Measurements from ENCODE around the gene CEP164.
"Not testable (repeated sequence)": the region's sequence is repeated elsewhere in the genome, so short reads cannot be mapped to it uniquely, and the experiment has no call there.

Gene CEP164

DNA sequence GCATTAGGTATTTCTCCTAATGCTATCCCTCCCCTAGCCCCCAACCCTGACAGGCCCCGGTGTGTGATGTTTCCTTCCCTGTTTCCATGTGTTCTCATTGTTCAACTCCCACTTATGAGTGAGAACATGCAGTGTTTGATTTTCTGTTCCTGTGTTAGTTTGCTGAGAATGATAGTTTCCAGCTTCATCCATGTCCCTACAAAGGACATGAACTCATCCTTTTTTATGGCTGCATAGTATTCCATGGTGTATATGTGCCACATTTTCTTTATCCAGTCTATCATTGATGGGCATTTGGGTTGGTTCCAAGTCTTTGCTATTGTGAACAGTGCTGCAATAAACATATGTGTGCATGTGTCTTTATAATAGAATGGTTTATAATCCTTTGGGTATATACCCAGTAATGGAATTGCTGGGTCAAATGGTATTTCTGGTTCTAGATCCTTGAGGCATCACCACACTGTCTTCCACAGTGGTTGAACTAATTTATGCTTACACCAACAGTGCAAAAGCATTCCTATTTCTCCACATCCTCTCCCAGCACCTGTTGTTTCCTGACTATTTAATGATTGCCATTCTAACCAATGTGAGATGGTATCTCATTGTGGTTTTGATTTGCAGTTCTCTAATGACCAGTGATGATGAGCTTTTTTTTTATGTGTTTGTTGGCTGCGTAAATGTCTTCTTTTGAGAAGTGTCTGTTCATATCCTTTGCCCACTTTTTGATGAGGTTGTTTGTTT is 71.6 kb downstream of the CEP164 start:
- DNase-seq: not testable (repeated sequence)

DNA sequence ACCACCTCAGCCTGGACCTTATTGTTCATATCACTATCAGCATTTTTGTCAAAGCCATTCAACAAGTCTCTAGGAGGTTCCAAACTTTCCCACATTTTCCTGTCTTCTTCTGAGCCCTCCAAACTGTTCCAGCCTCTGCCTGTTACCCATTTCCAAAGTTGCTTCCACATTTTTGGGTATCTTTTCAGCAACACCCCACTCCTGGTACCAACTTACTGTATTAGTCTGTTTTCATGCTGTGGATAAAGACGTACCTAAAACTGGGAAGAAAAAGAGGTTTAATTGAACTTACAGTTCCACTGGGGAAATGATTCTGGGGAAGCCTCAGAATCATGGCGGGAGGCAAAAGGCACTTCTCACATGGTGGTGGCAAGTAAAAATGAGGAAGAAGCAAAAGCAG is 78.2 kb downstream of the CEP164 start:
- not testable (repeated sequence) for DNase-seq

DNA sequence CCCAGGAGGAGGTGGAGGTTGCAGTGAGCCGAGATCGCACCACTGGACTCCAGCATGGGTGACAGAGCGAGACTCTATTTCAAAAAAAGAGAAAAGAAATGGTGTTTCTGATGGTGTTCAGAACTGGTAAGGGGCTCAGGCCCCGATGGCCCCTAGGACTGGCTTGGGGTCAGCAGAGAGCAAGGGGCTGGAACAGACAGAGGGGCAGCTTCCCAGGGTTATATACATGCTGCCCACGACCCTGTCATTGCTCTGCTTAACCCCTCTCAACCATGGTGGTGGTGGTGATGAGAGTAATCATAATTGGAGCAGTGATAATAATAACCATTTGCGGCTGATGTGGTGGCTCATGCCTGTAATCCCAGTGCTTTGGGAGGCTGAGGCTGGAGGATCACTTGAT is 79.4 kb downstream of the CEP164 start:
- DNase-seq: no peak

DNA sequence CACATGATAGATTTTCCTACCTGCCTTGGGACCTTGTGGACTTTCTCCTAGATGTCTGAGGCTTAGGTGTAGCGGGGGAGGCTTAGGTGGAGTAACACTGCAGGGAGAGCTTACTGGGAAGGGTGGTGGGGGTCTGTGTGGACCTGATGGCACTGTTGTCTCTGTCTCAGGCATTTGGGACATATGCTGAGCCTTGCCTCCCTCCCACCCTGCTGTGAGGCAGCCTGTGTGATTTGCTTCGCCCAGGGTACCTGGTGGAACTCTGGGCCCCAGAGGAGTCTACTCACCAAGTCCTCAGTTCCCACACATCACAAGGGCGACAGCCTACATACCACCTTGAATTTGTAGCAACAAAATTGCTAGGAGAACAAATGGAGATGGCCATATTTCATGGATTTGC is 80.7 kb downstream of the CEP164 start:
- DNase-seq: no peak

DNA sequence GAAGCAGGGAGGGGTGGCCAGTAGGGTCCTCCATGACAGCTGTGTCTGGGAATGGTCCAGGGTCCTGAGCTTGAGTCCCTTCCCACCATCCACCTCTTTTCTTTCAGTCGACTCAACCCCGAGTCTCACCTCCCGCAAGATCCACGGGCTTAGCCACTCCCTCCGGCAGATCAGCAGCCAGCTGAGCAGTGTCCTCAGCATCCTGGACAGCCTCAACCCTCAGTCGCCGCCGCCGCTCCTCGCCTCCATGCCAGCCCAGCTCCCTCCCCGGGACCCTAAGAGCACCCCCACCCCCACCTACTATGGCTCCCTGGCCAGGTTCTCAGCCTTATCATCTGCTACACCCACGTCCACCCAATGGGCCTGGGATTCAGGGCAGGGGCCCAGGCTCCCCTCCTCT is 81.9 kb downstream of the CEP164 start:
- DNase-seq: no peak

DNA sequence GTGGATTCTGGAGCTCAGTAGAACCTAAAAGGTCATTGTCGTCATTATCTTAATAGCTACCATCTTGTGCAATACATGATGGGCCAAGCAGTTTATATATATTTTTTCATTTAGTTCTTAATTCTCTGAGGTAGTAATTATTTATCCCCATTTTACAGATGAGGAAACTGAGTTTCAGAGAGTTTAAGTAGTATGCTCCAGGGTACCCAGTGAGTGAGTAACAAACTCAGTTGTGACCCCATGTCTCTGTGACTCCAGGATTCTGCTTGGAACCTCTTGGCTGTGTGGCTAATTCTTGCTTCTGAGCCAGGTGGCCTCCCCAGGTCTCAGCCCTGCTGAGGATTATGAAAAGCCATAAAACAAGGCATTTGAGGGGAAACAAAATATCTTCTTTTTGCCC is 82.6 kb downstream of the CEP164 start:
- DNase-seq: no peak

DNA sequence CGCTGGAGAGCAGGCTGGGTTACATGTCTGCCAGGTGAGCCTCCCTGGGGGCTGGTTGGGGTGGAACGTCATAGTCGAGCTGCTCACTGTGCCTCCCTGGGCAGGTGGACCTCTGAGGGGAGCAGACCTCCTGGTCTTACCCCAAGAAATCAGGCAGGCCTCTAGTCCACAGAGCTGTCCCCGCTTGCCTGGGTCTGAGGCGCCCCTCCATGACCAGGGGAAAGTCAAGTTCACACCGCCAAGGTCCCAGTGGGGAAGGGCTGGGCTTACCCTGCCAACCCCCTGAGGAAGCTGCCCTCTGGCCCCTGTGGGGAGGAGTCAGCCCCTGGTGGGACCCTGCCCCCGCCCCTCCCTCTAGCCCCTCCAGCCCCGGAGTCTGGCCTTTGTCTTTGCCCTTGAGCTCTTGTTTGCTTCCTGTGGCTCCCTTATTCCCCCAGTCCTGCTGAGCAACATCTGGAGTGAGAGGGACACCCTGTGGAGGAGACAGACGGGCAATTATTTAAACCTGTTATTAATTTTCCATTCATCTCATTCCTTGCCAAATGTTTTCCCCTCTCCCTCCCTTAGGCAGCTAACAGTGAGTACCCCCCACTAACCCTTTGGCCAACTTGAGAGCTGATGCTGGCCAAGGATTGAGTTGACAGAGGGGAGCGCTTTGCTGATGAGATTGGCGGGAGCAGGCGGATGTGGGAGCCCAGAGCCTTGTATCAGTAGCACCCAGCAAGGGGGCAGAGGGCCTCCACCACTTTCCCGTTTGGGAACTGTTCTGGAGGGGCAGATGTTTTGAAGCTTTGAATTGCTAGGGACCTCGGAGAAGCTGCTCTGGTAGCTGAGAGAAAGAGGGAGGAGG is 83.4 kb downstream of the CEP164 start:
- DNase-seq: no peak

DNA sequence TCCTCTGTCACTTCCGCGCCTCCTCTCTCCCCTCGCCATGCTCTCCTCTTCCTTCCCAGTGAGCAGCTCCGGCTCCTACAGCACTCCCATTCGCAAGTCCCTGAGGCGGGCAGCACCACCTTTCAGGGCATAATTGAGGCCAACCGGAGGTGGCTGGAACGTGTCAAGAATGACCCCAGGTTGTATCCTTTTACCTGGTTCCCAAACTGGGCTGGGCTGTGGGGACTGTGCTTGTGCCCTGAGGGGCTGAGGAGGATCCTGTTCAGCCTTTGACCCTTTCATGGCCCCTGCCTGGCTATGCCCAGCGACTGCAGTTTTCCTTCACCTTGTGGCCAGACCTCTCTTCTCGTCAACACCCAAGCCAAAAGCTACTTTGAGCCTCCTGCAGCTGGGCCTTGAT is 84.1 kb downstream of the CEP164 start:
- DNase-seq: no peak

DNA sequence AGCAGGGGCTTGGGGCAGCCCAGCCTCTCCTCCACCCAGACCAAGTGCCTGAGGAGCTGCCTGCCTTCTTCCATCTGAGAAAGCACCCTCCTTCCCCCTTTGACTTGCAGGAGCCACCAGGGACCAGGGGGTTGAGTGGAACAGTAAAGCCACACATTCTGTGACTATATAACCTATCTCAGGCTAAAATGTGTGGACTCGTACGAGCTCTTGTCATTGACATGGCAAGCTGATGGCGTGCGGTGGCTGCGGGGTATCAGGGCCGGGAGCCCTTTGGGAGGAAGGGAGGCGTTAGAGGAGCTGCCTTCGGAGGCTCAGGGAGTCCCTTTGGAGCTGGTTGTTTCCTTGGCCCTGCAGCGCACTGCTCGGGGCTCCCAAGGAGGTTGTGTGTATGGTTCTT is 84.5 kb downstream of the CEP164 start:
- DNase-seq: no peak

DNA sequence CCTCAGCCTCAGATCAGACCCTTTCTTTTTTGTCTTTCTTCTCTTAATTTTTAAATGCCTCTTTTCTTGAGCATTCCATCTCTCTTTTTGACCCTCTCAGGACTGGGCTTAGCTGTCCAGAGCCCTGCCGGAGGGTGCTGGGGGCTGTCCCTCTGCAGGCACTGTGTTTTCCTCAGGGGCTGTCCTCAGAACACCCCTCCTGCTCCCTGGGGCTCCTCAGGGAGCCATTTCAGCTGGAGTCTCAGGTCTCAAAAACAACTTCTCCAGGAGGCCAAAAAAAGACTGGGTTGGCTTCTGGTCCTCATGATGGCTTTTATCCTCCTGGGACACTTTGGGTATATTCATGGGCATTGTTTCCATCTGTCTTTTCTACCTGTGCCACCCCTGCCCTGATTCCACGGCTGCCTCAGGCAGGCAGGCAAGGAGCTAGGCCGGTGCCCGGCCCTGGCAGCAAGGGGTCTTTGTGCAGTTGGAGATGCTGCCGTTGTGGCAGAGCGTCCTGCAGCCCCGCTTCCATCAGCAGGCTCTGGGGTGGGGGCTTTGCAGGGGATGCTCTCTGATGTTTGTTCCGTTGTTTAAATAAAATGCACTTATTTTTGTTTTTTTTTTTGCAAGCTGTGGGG is 85.1 kb downstream of the CEP164 start:
- DNase-seq: no peak

DNA sequence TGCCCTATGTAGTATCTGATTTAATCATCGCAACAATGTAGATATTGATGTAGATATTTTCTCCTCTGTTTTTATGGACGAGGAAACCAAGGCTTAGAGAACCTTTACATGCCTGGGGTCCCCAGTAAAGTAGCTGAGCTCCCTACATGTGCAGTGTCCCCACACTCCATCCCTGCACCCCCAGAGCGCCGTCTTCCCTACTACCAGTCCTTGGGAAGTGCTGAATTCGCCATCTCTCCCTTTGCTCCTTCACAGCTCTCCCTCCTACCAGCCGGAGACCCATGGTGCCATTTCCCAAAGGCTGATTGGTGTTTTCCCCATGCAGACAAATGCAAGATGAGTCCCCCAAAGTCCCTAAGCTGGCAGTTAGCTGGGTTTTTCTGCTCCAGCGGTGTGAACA is 86.0 kb downstream of the CEP164 start:
- no peak for DNase-seq

DNA sequence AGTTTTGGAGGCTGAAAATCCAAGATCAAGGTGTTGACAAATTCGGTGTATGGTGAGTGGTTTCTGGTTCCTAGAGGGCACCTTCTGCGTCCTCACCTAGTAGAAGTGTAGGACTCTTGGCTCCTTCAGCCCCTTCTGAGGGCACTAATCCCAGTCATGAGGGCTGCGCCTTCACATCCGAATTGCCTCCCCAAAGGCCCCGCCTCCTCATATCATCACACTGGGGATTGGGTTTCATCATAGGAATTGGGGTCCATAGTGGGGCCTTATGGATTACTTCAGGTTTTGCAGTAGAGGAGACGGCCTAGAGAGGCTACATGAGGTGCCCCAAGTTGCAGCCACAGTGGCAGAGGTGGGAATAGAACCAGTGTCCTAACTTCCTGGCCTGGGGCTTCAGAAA is 87.1 kb downstream of the CEP164 start:
- no peak for DNase-seq

DNA sequence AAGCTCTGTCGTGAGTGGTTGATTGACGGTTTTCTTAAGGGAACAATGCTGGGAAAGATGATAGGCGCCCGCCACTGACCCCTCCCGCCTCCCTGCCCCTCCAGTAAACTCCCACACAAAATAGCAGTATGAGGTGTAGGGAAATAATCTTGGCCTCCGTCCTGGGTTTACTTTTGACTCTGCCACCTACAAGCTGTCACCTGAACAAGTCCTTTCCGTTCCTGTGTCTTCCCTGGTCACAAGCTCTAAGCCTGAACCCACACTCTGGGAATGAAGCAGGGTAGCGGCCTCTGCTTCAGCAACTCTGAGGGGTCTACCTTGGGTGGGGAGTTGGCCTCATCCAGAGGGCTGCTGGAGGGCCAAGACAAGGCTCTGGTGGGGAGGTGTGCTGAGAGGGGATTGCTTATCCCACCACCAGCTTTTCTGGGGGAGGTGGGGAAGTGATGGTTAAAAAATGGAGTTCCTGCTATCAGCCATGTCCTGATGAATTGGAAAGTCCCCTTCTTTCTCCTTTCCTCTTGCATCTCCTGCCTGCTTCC is 87.8 kb downstream of the CEP164 start:
- no peak for DNase-seq

DNA sequence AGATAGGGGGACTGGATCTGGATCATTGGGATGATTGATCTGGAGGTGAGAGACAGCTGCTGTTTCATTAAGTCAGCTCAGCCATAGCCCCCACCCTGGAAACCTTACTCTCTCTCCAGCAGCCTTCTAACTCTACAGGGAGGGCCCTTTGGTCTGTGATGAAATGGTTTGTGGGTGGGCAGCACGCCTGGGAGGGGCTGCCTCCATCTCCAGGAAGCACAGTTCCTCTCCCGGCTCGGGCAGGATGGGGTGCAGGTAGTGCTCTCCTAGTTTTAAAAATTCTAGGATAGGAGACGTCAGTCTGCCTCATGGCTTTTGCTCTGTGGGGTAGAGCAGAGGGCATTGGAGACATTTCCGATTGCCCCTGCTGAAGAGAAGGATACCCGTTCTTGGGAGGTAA is 89.7 kb downstream of the CEP164 start:
- DNase-seq: no peak

DNA sequence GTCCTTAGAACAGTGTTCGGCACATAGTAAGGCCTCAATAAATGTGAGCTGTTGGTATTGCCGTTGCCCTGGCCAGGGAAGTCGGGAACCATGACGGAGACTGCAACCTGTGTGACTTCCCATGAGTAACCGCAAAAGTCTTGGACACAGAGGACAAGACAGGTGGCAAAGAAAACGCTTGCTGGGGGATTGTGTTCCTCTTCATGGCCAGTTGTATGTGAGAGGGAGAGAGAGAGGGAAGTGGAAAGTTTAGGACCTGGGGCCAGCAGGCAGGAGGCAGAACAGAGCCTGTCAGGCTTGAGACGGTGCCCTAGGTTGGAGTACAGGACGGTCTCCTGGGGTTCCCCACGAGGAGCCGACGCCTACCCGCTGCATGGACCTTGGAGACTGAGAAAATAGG is 90.2 kb downstream of the CEP164 start:
- no peak for DNase-seq

DNA sequence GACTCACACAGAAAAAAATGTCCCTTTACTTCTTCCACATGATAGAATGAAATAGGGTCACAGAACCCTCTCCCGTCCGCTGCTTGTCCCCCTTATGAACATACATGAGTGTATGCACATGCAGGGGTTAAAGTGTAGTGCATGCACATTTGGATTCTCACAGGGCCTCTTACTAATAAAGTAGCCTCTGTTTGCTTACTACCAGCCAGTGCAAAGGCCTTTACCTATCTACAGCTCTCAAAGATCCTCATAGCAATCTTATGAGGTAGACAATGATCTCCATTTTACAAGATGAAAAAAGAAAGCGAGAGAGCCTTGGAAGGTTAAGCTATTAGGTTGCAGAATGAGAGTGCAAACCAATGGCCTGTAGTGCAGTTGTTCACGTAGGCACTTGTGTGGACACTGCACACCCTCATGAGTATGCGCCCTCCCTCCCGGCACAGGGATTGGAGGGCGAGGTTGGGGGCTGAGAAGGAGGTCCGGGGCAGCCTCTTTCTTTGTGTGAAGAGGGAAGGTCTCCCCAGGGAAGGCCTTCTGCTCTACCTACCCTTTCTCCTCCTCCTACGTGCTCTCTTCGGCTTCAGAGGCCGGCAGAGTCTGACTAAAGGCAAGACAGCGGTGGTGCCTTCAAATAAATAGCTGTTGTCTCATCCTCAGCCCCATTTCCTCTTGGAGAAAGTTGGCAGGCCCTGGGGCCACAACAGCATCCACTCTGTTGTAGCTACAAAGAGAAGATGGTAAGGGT is 91.3 kb downstream of the CEP164 start:
- DNase-seq: no peak

DNA sequence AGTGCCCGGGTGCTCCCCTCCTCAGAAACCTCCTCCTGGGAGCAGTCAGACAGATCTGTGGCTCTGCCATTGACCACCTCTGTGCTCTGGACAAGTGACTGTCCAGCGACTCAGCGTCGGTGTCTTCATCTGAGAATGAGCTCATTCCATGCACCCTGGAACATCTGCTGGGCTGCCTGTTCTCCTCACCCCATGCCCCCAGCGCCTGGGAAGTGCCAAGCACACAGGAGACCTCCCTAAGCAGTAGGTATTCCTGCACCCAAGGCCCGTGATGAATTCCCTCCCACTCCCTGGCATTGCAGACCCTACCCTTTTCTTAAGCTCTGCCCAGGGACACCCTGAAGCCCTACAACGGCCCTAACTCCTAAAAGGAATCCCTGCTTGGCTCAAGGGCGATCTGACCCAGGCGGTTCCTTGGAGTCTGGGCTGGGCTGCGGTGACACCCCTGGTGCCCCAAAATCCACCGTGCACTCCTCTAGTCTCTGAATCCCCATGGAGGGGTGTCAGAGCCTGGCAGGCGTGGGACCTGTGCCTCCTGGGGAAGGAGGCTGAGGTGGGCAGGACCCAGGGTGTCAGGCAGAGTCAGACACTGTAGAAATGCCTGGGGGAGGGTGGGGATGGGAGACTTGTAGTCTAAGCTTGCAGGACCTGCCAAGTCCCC is 92.0 kb downstream of the CEP164 start:
- DNase-seq: no peak

DNA sequence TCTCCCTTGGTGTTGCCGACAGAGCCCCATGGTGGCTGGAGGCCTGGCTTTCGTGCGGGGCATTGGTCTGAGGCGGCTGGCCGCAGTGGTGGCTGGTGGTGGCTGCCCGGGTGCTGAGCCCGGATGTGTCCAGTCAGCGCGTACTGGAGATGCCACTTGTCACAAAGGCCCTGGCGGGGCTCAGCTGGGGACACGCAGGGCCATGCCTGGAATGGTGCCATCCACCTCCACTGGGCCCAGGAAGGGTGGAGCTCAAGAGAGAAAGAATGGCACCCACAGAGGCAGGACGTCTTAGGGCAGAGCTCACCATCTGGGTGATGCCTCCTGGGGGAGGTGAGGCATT is 92.5 kb downstream of the CEP164 start:
- no peak for DNase-seq

DNA sequence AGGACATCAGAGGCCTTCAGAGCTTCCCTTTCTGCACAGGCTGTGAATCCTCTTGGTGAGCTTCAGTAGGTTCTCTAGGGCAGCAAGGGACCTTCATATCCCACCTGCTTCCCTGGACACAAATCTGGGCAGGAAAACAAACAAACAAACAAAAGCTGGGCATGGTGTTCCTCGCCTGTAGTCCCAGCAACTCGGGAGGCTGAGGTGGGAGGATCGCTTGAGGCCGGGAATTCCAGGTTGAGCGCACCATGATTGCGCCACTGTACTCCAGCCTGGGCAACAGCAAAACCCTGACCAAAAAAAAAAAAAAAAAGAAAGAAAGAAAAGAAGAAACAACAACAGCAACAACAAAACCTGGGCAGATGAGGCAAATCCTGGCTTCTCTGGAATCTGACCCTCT is 92.9 kb downstream of the CEP164 start:
- no peak for DNase-seq

DNA sequence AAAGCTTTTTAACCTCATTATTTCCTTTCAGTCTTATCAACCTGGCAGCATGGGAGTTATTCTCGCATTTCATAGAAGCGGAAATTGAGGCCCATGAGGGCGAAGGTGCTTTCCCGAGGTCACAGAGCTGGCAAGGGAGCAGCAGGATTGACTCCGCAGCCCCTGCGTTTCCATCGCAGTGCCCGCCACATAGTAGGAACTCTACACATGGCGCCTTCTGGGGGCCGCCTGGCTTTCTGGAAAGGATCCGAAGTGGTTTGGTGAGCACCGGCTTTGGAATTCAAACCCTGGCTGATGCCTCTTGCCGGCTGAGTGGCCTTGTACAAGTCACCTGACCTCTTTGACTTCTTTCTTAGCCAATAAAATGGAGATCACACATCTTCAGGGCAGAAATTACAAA is 93.4 kb downstream of the CEP164 start:
- DNase-seq: no peak

DNA sequence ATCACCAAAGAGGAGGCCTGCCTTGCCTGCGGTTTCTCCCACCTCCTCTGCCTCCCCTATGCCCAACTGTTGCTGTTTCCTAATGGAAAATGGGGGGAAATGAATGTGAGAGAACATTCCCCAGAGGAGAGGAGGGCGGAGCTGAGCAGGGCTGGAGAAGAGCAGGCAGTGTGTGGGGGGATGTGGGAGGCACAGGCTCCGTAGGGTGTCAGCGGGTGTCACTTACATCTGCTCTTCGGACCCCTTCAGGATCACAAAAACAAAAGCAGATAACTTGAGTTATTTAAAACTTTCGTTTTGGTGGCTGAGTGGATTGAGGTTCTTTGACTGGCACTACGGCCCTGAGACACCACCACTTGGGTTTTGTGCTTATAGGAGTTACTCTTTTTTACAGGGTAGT is 93.8 kb downstream of the CEP164 start:
- DNase-seq: no peak

DNA sequence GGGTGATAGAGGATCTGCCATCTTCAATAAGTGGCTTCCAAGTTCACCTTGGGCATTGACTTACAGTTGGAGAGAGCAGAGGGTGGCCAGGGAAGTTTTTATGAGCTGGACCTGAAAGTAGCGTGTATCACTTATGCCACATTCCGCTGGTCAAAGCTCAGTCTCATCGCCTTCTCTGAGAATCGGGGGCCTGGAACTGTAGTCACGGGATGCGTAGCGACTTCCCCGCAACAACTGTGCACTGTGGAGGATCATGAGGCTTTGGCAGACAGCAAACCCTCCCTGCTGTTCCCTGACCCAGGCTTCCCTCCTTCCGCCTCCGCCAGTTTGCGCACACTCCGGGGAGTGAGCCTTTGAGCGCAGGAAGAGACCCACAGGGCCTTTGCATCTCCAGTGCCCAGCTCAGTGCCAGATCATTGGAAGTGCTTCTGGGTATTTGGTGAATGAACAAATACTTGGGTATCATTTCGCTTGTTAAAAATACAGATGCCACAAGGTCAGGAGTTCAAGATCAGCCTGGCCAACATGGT is 95.5 kb downstream of the CEP164 start:
- no peak for DNase-seq

Measured in NCI-H526 treated with DMSO at 0.1 percent for 48 hours (cell line).